Embryonic facial prominence (tissue), 1 donor: ENCODE data around the gene MAN1B1.

Source experiments
- DNase-seq: peaks from one replicate; pipeline ENCODE4 v3.0.0-alpha.2; 2016; ENCODE audit errors: extremely low spot score

The MAN1B1 gene

DNA sequence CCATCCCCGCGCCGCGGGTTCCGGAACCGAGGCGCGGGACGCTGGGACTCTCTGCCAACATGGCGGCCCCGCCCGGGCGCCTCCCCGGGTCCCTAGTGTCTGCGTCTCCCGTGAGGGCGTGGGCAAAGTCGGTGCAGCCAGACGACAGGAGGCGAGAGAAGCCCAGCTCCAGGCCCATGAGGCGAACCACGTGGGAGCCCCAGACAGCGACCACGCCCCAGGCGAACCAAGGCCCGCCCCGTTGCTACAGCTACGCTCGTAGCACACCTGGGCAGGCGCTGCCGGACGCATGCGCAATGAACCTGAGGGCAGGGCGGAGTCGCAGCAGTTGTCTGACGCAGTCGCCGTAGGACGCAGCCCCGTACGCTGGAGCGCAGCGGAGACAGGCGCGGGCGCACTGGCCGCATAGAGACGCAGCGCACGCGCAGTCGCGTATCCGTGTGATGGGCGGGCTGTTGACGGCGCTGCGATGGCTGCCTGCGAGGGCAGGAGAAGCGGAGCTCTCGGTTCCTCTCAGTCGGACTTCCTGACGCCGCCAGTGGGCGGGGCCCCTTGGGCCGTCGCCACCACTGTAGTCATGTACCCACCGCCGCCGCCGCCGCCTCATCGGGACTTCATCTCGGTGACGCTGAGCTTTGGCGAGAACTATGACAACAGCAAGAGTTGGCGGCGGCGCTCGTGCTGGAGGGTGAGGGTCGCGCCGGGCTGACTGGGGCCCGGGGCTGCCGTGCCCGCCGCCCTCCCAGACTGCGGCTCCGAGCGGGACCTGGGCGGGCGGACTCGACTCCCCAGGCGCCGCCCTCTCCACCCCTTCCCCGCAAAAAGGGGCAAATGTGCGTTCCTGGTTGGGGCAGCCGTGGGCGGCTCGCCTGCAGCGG lies at the start of gene MAN1B1:
Gene MAN1B1 (plus strand): TSS at position 455 of the 878 bp plus-strand sequence. CDS start 15 bp downstream, at position 470.
- DNase-seq = peak; percentile 91

DNA sequence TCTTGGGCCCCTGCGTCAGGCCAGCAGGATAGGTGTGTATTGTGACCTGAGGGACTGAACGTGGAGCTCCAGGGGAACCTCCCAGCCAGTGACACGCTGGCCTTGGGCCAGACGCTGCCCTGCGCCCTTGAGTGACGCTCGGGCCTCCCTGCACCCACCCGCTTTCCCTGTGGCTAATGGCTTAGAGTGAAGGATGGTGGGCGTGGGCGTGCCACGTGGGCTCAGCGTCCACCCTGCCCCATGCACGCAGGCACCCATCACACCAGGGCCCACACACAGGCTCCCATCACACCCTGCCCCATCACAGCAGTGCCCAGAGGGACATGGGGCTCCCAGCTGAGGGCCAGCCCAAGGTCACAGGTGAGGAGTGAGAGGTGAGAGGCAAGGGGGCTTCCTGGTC lies 49.8 kb upstream of the MAN1B1 start:
- DNase-seq = no peak

DNA sequence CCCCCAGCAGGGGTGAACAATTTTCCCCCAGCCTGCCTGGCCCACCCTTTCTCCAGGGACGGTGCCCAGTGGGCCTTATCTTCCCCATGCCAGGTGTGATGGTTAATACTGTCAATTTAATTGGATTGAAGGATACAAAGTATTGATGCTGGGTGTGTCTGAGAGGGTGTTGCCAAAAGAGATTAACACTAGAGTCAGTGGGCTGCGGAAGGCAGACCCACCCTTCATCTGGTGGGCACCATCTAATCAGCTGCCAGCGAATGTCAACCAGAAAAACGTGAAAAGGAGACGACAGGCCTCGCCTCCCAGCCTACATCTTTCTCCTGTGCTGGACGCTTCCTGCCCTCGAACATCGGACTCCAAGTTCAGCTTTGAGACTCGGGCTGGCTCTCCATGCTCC lies 49.3 kb upstream of the MAN1B1 start:
- no peak for DNase-seq

DNA sequence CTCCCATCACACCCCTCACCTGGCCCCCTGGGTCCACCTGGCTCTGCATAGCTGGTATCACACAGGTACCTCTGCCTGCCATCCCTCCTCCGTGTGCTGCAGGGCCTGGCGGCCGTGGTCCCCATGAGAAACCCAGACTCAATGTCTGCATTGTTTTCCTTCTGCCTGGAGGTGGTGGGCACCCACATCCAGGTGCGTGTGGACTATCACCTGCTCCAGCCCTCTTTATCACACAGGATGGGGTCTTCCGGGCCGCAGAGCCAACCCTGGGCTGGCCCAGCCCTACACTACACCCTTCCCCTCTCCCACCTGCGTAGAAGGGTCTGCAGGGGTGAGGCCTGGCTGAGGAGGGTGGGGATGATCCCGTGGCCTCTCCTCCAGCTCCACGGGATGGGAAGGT lies 47.9 kb upstream of the MAN1B1 start:
- no peak for DNase-seq

DNA sequence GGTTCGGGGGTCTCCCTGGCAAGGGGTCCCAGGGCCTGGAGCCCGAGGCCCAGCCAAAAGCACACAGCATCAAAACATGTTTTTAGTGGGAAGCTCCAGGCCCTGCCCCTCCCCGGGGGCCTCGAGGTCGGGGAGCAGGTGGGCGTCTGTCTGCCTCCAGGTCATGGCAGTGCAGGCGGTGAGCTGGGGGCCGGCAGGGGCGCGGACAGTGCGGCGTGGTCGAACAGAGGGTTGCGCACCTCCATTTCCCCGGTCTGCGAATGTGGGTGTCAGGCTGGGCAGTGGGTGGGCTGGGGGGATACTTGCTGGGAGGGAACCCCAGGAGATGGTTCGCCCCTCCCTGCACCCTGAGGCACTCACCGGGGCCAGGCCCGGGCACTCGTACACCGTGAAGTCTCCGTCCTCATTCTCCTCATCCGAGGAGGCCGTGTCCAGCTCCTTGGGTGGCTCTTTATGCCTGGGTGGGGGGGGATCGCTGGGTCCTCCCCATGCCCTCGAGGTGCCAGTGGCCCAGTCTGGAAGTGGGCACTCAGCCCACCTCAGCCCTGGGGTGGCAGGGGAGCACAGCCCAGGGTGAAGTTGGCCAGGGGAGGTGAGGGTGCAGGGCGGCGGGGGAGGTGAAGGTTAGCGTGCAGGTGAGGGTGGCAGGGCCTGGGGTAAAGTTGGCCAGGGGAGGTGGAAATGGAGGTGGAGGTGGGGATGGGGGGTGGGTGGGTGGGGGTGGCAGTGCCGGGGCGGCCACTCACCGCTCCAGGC lies 47.0 kb upstream of the MAN1B1 start:
- no peak for DNase-seq

DNA sequence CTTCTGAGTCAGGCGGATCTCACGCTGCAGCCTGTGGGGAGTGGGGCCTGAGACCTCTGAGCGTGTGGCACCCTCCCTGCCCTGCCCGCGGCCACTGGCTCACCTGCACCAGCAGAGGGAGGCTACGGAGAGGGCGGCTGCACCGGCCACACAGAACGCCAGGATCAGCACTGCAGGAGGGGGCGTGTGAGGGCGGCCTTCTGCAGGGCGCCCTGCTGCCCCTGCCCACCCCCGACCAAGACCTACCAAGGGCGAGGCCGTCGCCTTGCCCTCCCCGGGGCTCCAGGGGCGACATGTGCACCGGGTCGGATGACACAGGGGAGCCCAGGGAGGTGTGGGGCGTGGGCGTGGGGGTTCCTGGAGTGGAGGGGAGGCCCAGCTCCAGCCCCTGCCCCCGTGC lies 46.2 kb upstream of the MAN1B1 start:
- DNase-seq = no peak

DNA sequence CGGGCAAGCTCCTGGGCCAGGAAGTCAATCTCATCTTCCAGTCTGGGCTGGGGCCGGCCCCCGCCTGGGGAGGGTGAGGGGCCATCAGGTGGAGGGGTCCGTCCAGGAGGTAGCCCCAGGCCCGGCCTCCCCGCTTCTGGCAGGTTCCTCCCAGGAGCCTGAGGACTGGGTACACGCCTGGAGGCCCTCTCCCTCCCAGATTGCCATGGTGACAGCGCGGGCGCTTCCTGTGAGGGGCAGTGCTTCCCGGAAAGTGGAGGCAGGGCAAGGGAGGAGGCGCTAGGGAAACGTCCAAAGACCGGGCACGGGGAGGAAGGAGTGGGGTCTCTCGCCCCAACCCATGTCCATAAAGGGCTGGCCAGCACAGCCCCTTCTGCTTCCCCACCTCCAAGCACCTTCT lies 45.7 kb upstream of the MAN1B1 start:
- no peak for DNase-seq

DNA sequence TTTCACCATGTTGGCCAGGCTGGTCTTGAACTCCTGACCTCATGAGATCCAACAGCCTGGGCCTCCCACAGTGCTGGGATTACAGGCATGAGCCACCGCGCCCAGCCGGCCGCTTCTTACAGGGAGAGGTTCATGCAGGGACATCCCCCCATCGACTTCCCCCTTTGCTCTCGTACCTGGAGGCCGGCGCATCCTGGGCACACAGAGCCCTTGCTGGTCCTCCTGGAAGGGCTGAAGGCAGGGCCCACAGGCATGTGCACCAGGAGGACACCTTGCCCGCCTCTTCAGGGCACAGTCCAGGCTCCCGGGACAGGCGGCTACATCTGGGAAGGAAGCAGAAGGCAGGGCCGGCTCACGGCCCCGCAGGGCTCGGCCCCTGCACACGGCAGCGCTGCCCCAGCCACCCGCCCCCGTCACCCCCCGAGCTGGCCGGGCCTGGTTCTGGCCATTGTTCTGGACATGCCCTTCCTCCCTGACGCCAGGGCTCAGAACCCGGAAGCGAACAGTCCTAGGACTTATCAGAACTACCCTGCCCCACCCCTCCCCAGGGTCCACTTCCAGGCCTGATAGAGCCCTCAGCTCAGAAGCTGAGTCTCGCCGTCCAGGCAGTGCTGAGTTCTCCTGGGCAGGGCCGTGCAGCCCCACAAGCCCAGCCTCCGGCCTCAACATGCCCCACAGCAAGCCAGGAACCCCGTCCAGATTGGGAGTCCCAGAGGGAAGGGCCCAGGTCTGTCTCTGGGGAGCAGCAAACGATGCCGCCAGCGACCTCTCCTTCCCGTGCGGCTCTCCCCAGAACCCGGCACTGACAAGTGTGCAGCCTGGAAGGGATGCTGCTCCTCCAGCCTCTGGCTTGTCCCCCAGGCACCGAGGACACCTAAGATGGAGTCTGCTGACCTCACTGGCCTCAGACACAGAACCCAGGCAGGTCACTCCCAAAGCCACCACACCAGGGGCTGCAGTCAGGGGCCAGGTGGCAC lies 43.7 kb upstream of the MAN1B1 start:
- DNase-seq = no peak

DNA sequence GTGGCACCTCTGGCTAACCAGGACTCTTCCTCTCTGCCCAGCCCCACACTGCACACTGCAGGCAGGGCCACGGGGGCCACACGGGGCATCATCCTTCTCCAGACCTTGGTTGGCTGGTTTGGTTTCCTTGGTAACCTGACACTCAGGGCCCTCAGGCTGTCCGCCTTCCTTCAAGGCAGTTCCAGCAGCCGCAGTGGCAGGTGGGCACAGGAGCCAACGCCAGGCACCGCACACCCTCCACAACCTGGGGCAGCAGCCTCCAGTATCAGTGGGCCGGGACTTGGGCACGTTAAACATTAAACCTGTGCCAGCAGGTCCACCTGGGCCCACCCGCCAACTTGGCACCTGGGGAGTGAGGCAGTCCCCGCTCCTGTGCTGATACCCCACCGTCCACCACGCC lies 42.7 kb upstream of the MAN1B1 start:
- DNase-seq = no peak

DNA sequence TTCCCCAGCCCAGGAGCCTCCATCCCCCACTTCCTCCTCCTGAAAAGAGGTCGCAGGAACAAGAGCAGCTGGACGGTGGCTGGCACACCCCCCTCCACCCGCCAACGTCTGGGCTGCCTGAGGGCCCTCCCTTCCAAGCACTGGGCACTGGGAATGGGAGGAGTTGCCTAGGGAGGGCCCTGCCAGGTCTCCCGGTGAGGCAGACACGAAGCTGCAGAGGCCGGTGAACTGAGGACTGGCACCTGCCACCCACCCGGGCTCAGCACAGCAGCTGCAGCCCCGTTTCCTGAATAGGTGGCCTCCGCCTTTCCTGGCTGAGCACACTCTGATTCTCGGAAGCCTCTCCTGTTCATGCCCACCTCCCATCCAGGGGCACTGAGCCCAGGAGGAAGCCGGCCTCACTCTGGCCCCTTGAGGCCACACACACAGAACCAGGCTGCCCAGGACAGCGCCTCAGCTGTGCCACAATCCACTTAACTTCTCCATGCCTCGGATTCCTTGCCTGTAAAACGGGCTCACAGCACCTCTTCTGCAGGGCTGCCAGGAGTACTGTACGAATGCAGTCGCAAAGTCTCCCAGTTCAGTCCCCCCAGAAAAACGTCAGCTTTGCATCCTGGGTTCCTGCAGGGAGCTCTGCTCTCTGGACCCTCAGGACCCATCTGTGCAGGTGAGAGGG lies 42.1 kb upstream of the MAN1B1 start:
- no peak for DNase-seq

DNA sequence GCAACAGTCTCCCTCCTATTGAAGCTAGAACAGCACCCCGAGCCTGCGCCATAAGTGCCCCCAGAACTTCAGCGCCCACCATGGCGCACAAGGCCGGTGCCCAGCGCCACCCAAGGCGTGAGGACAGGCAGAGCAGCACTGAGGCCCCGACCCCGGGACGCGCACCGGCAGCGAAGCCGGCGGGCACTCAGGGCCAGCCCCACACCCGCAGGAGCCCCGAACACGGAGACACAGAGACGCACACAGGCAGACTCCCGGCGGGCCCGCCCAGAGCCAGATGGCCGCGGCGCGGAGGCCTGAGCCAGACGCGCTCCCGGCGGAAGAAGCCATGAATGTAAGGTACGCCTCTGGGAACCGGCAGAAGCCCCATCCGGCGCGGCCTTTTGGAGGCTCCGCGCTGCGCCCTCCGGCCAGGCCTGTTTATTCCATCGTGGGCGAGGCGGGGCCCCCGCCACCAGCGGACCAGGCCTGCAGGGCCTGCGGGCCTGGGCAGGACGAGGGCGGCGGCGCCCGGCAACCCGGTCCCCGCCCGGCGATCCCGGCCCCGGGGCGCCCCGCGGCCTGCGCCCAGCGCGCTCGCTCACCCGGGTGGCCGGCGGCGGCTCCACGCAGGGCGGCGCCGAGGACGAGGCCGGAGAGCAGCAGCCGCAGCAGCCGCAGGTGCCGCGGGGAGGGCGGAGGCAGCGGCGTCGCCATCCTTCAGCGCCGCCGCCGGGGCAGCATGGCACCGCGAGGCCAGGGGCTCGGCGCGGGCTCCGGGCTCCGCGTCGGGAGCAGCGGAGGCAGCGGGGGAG lies 41.3 kb upstream of the MAN1B1 start:
- DNase-seq = no peak

DNA sequence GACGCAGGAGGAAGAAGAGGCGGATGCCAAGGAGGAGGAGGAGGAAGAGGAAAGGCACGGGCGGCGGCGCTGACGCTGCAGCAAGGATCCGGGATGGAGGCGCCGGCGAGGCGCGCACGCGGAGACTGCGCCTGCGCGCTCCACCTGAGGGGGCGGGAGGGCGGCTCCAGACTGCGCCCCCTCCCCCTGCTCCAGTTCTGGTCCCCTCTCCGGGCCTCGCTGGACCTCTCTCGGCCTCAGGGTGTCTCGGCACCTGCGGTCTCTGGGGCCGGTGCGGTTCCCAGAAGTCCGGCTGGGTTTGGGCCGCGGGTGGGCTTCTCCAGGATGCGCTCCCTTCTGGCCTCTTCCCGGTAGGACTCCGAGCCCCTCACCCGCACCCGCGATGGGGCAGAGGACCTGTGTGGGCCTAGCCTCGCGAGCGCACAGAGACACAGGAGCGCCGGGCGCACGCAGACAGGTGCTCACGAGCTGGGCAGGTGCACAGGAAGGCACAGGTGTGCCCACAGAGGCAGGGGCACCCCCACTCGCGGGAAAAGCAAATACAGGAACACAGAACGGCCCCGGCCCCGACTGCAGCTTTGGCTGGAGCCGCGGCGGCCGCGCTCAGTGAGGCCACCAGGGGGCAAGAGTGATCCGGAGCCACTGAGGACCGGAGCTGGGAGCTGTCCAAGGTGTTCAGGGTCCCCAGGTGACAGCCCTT lies 40.5 kb upstream of the MAN1B1 start, which contains the start of gene NPDC1:
Gene NPDC1 (minus strand): TSS at position 90 of the 700 bp plus-strand sequence. CDS start 188 bp downstream, outside the sequence.
- DNase-seq = no peak

DNA sequence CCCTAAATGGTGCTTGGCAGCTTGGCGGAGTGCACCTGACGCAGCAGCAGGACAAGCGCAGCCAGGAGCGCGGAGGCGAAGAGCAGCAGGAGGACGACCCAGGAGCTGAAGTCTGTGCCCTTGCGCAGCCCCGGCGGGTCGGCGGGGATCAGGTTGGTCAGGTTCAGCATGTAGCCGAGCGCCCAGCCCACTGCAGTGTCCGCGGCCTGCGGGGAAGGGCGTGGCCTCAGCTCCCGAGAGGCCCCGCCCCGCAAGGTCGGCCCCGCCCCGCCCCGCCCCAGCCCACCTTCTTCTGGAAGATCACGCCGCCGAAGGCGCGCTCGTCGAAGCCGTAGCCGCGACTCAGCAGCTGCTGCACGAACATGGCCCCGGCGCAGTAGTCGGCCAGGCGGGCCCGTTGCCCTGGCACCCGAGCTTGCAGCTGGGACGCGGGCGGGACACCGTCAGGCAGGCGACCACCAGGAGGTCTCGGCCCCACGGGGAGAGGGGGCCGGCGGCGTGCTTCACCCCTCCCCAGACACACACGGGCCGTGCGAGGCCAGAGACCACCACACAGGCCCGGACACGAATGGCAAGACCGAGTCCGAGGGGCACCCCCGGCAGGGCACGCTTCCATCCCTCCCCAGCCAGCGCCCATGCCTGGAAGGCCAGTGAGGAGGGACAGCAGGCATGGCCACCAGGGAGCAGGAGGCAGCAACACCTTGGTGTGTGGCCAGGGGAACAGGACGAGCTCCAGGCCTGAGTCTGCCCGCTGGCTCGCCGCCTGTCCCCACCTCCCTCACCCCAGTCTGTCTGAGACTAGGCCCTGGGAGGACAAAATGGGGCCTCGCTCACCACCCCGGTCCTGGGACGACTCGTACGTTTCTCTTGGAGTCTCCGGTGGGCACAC lies 37.9 kb upstream of the MAN1B1 start:
- no peak for DNase-seq

DNA sequence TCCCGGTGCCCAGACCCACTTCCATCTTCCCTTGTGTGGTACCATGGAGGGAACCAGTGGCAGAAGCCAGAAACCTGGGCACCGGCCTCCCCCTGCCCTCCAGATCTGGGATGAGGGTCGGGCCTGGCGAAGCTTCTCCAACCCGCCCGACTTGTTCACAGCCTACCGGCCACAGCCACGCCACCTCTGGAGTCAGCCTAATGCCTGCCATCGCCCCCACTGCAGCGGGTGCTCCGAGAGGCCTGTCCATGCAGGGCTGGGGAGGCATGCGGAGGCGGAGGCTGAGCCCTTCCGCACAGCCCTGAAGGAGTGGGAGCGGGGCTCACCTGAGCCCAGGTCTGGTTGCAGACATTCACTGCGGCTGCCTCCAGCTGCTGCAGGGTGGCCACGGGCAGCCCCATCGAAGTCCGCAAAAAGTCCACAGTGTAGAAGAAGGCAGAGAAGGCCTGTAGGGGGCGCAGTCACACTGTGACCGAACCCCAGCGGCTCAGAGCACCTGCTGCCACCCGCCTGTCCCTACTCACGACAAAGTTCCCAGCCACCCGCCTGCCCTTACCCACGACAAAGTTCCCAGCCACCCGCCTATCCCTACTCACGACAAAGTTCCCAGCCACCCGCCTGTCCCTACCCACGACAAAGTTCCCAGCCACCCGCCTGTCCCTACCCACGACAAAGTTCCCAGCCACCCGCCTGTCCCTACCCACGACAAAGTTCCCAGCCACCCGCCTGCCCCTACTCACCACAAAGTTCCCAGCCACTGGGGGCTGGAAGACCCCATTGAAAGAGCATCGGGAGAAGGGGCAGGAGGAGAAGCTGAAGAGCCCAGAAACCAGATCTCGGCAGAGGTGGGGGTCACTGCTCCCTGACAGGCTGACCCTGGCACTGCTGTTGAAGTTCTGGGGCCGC lies 37.0 kb upstream of the MAN1B1 start:
- DNase-seq = no peak

DNA sequence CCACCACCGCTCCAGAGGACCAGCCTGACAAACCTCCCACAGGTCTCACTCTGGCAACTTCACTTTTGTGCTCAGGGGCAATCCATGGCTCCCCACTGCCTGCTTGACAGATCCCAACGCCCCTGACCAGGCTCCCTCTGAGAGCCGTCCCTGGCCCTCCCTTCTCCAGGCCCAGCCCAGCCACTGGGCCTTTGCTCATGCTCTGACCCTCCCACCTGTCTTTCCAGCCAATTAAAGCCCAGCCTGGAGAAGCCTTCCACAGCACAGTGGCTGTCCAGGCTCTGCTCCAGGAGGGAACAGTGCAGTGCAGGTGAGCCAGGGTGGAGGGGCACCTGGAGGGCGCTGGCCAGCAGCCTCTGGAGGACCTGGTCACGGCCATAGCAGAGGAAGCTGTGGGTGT lies 36.2 kb upstream of the MAN1B1 start:
- DNase-seq = no peak

DNA sequence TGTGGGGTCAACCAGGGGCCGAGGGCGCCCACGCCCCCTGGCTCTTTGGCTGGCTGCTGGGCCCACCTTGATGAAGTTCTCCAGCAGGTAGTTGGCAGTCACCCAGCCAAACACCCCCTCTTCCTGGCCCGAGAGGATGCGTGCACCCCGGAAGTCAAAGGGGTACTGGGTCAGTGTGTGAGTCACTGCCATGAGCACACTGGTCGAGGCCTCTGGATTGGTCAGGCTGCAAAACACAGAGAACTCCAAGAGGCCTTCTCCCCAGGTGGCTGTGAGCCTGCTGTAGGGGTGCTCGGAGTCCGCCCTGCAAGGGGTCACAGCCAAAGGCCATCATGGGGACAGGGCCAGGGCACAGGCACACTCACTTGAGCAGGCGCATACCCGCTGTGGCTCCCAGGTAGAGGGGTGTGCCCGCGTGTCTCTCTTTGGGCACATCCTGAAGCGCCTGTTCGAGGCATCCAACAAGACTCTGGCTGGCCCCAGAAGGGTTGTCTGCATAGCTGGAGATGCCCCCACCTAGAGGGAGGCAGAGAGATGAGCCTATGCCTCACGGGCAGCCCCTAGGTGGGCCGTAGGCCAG lies 35.5 kb upstream of the MAN1B1 start:
- DNase-seq = no peak

DNA sequence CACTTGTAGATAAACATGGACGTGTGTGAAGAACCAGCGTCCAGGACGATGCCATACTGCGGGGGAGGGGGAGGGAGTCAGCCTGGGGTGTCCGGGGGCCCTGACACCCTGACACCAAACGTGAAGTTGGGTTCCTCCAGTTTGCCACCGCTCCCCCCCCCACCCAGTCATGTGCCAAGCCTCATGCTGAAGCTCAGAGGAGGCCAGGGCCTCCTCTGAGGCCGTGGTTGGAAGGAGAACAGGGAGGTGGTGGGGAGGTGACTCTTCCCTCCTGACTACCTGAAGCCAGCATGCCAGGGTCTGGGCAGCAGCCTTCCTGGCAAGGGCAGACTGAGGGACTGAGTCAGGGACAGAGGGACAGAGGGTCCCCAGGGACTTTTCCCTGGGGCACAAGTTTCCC lies 34.5 kb upstream of the MAN1B1 start:
- DNase-seq = no peak
